ENCODE data around the gene PTPN11.
"Not testable (repeated sequence)": the region's sequence is repeated elsewhere in the genome, so short reads cannot be mapped to it uniquely, and the experiment has no call there.

The PTPN11 gene

DNA sequence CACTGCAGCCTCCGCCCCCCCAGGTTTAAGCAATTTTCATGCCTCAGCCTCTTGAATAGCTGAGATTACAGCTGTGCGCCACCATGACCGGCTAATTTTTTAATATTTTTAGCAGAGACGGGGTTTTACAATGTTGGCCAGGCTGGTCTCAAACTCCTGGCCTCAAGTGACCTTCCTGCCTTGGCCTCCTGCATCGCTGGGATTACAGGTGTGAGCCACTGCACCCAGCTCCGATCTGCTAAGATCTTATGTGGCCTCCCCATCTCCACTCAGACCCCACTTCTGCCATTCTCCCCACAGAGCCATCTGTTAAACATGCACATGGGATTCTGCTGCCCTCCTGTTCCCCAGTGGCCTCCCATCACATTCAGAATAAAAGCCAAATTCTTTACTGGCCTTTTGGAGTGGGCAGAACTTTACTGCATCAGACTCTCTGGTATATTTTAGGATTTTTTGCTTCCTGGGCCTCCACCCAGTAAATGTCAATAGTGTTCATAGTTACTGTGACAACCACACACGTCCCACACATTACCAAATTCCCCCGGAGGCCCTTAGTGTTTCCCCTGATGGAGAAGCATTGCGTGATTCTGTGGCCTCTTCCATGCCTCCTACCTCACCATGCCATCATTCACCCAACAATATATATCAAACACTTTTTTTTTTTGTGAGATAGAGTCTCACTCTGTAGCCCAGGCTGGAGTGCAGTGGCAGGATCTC lies 96.3 kb downstream of the PTPN11 start:
- no peak for DNase-seq (ENCODE audit: low read depth in 2 of 2)

DNA sequence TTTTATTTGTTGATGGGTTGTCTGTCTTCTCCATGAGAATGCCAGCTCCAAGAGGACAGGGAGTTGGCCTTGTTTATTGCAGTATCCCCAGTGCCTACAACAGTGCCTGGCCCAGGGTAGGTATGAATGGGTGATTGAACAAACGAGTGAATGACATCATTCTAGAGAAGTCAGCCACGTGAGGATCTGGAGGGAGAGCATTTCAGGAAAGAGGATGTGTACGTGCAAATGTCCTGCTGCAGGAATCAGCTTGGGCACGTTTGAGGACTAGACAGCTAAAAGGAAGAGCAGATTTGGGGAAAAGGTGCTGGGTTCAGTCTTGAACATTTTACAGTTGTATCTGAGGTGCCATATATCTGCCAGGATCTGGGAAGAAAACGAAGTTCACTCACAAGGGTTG lies 97.1 kb downstream of the PTPN11 start:
- no peak for DNase-seq (ENCODE audit: low read depth in 2 of 2)

DNA sequence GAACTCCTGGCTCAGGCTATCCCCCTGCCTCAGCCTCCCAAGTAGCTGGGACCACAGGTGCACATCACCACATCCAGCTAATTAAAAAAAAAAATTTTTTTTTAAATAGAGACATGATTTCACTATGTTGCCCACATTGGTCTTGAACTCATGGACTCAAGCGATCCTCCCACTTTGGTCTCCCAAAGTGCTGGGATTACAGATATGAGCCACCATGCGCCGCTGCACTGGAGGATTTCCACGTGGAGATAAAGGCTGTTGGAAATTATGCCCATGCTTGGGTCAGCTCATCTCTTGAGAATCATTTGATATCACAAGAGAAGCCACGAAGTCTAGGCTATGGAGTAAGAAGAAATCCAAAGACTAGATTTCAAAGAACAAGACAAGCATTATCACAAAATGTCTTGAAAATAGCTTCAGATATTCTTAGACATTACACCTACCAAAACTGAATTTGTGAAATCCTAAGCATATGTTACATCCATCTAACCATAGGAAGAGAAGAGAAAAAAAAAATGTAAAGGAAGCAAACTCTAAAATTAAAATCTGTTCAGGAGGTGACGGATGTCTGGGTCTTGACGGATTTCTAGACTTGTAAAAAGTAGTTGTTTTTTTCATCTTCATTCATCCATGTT lies 99.1 kb downstream of the PTPN11 start:
- DNase-seq (ENCODE audit: low read depth in 2 of 2): no peak

DNA sequence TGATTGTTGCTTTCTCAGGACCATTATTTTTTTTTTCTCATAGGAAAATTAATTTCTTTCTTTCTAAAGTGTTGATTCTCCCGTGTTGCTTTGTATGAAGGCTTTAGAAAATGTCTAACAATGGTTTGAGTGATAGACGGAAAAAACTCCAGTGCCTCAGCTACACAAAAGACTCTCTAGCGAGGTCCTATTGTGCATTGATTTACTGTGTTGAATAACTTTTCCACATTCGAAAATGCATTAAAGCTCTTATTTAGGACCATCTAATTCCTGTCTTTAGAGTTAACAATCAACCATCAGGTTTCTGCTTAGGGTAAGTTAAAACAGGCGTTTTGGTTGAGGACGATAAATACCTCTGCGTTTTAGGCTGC lies 99.6 kb downstream of the PTPN11 start:
- no peak for DNase-seq (ENCODE audit: low read depth in 2 of 2)

DNA sequence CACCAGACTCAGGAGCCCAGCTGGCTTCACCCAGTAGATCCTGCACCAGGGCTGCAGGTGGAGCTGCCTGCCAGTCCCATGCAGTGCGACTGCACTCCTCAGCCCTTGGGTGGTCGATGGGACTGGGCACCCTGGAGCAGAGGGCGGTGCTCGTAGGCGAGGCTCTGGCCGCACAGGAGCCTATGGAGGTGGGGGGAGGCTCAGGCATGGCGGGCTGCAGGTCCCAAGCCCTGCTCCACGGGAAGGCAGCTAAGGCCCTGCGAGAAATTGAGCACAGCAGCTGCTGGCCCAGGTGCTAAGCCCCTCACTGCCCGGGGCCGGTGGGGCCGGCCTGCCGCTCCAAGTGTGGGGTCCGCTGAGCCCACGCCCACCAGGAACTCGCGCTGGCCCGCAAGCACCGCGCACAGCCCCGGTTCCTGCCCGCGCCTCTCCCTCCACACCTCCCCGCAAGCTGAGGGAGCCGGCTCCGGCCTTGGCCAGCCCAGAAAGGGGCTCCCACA lies 101.1 kb downstream of the PTPN11 start:
- DNase-seq (ENCODE audit: low read depth in 2 of 2): not testable (repeated sequence)

DNA sequence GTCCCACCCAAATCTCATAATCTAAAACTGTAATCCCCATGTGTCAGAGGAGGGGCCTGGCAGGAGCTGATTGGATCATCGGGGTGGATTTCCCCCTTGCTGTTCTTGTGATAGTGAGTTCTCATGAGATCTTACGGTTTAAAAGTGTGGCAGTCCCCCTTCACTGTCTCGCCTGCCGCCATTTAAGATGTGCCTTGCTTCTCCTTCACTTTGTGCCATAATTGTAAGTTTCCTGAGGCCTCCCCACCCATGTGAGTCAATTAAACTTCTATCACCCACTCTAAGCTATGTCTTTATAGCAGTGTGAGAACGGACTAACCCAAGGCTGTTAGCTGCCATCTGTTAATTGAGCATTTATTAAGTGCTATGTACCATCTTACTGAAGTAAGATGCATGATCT lies 105.1 kb downstream of the PTPN11 start:
- DNase-seq (ENCODE audit: low read depth in 2 of 2): no peak

DNA sequence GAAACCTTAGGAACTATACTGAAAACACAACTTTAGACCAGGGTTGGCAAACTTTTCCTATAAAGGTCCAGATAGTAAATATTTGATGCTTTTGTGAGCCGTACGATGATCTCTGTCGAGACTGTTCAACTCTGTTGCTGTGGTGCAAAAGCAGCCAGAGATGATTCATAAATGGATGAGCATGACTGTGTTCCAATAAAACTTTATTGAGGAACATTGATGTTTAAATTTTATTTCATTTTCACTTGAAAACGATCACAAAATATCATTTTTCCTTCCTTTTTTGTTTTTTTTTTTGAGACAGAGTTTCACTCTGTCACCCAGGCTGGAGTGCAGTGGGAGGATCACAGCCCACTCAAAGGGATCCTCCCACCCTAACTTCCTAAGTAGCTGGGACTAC lies 105.5 kb downstream of the PTPN11 start:
- DNase-seq (ENCODE audit: low read depth in 2 of 2): no peak

DNA sequence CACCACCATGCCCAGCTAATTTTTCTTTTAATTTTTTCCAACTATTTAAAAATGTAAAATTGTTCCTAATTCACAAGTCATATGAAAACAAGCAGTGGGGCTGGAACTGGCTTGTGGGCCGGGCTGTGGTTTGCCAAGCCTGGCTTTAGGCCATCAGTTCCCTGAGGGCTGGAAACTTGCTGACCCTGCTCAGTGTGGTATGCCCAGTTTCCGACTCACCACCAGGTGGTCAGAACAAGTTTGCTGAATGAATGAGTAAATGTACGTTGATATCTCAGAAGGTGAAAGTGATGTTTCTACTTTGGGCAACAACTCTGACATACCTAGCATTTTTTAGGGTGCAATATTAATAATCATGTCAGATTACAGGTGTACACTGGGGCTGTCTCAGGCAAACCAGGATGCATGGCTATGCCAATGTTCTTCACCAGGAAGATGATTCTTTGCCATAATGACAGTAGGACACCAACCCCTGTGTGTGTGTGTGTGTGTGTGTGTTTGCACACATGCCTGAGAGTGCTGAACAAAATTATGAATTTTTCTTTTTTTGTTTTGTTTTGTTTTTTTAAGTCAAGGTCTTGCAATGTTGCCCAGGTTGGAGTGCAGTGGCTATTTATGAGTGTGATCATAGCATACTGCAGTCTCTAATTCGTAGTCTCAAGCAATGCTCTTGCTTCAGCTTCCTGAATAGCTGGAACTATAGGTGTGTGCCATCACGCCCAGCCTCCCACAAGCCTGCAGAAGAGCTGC lies 106.1 kb downstream of the PTPN11 start:
- no peak for DNase-seq (ENCODE audit: low read depth in 2 of 2)

DNA sequence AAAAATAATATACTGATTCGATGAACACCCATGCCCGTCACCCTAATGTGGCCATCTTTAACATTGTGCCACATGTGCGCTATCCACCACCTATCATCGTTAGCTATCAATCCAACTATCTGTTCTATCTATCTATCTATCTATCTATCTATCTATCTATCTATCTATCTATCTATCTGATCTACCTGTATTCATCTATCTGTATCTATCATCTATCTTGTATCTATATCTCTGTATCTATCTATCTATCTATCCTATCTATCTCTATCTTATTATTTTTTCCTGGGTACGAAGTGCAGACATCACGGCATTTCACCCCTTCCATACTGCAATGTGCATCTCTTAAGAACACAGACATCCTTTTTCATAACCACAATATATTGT lies 106.7 kb downstream of the PTPN11 start:
- DNase-seq (ENCODE audit: low read depth in 2 of 2): no peak

DNA sequence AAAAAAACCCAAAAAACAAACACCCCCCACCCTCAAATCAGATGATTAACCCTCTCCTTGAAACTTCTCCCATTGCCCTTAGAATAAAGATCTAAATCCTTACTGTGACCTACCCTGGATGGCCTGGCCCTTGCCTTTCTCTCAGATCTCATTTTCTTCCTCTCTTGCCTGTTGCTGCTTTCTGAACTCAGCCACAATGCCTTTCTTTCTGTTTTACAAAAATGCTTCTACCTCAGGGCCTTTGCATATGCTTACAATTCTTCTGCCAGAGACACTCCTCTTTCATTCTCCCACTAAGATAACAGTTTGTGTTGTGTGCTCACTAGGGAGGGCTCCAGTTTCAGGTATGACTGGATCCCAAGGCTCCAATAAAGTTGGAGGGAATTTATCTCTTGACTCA lies 108.3 kb downstream of the PTPN11 start:
- DNase-seq (ENCODE audit: low read depth in 2 of 2): no peak

DNA sequence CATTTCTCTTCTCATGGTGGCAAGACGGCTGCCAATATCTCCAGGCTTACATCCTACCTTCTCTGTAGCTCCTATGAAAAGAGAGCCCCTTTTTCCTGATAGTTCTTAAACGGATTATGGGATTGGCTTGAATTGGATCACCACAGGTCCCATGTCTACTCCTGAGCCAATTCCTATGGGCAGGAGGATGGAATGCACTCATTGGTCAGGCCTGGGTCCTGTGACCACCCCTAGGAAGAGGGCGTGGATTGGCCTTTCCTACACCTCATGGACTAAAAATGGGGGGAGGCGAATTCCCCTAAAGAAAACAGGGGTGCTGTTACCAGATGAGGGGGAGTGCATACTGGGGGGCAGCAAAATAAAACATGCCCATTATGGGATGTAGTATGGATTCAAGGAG lies 108.8 kb downstream of the PTPN11 start:
- no peak for DNase-seq (ENCODE audit: low read depth in 2 of 2)

DNA sequence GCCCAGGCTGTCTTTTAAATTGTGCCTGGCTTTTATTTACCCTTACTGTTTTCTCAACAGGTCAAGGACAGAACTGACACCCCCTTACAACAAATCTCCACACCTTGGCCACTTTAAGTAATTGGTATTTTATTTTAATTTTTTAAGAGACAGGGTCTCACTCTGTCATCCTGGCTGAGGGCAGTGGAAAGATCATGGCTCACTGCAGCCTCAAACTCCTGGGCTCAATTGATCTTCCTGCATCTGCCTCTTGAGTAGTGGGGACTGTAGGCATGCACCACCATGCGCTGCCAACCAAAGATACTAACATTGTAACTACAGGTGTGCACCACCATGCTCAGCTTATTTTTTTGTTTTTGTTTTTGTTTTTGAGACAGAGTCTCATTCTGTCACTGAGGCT lies 109.8 kb downstream of the PTPN11 start:
- DNase-seq (ENCODE audit: low read depth in 2 of 2): no peak

DNA sequence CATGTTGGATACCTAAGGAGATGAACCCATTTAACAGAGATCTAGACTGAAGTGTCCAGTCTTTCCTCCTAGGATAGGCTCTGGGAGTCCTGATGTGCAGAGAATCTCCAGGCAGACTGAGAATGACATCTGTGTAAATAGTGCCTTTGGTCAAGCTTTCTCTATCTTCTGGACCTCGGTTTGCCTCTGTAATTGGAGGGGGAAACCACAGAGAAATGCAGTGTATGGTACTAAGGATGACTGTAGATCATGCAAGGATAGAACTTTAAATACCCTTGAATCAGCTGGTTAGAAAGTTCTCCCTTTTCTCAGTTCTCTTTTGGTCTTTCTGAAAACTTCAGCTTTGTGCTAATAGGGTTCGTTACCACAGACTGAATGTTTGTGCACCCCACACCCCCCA lies 112.2 kb downstream of the PTPN11 start:
- DNase-seq (ENCODE audit: low read depth in 2 of 2): no peak

DNA sequence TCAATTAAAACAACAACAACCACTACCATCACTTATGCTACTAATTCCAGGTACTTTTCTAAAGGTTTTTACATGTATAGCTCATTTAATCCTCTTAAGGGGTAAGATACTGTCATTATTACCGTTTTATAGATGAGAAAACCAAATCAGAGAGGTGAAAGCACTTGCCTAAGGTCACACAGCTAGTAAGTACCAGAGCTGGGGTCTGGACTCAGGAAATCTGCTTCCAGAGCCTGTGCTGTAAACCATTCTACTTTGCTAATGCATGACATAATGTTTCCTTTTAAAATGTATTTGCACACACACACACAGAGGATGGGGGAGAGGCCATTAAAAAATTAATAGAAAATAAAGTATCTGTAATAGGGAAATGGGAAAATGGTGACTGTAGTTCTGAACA lies 113.4 kb downstream of the PTPN11 start:
- DNase-seq (ENCODE audit: low read depth in 2 of 2): no peak

DNA sequence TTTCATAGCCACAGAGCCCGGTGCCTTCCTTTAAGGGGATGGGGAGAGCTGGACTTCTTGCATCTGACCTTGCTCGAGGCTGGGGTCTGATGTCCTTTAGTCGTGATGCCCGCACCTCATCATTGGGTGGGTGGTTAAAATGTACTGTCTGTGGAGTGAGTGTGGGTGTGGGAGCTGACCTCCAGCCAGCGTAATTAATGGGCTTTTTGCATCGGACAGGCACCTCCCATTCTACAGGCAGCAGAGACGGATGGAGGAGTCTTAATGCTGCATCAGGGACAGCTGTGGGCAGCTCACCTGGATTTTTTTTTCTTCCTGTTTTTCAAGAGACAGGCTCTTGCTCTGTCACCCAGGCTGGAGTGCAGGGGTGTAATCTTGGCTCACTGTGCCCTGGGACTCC lies 114.8 kb downstream of the PTPN11 start:
- no peak for DNase-seq (ENCODE audit: low read depth in 2 of 2)

DNA sequence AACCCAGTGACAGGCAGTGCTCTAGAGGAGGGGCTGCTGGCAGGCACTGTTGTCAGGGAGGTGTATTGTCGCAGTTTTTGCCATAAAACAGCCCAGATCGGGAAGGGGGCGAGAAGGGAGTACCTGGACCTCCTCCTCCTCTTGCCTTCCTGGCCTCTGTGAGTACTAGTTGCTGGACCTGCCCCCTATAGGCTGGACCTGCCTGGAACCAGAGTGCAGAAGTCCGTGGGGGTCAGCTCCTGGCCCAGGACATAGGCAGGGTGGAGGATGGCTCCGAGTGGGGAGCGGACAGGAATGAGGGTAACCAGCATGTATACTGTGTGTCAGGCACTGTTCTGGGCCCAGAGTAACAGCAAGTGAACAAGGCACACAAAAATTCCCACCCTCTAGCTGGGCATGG lies 116.3 kb downstream of the PTPN11 start:
- DNase-seq (ENCODE audit: low read depth in 2 of 2): no peak

DNA sequence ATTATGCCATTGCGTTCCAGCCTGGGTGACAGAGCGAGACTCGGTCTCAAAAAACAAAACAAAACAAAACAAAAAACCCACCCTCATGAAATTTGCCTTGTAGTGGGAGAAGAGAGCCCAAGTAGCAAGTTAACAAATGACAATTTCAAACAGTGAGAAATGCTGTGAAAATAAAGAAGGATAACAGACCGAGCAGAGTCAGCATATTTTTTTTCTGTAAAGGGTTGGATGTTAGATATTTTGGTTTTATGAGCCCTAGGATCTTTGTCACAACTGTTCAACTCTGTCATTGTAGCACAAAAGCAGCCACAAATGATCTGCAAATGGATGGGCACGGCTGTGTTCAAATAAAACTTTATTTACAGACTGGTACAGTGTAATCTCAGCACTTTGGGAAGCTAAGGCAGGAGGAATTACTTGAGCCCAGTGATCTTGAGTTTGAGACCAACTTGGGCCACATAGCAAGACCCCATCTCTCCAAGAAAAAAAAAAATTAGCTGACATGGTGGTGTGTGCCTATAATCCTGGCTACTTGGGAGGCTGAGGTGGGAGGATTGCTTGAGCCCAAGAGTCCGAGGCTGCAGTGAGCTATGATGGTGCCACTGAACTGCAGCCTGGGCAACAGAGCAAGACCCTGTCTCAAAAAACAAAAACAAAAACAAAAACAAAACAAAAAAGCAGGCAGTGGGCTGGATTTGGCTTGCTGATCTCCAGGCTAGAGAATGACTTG lies 117.1 kb downstream of the PTPN11 start:
- DNase-seq (ENCODE audit: low read depth in 2 of 2): no peak

DNA sequence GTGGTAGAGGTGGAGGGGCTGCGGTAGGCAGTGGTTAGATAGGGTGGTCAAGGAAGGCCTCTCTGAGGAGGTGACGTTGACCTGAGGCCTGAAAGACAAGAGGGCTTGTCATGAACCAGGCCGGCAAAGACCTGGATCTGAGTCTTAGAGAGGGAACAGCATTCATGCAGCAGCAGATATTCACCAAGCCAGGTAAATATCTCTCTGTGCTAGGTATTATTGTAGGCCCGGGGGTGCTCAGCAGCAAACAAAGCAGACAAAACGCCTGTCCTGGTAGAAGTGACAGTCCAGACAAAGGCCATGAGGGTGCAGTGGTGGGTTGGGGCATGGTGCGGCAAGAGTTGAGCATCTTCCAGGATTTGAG lies 117.6 kb downstream of the PTPN11 start:
- DNase-seq (ENCODE audit: low read depth in 2 of 2): no peak

DNA sequence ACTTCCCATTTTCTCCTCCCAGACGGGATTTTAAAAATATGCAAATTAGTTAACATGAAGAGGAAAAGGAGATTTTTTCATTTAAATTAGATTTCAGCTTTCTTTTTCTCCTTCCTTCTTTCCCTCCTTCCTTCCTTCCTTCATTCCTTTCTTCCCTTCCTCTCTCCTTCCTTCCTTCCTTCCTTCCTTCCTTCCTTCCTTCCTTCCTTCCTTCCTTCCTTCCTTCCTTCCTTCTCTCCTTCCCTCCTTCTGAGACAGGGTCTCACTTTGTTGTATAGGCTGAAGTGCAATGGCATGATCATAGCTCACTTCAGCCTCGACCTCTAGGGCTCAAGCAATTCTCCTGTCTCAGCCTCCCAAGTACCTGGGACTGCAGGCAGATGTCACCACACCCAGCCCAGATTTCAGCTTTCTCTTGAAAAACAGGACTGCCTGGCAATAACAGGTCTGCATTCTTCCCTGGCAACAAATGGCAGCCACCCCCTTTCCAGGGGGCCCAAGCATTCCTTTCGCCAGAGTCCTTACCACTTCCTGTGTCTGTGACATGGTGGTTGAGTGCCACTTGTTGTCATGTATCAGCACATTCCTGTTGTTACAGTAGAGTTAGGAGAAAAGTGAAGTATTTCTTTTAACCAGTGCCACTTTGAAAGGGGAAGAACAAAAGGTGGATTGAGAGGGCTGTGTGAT lies 119.1 kb downstream of the PTPN11 start:
- DNase-seq (ENCODE audit: low read depth in 2 of 2): no peak

DNA sequence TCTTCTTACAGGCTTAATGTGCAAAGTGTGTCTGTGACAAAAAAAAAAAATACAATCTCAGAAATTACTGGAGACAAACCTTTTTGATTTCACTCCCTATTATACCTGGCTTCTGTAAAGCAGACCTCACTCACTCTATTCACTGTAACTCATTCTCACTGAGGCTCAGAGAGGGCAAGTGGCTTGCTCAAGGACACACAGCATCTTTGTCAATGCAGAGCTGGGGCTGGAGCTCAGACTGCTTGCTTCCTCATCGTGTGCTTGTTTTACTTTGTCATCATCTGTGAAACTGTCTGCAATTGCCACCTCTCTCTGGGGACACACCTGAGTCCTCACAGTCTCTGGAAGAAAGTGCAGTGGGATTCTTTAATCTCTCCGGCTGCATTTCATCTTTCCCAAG lies 120.0 kb downstream of the PTPN11 start:
- no peak for DNase-seq (ENCODE audit: low read depth in 2 of 2)

DNA sequence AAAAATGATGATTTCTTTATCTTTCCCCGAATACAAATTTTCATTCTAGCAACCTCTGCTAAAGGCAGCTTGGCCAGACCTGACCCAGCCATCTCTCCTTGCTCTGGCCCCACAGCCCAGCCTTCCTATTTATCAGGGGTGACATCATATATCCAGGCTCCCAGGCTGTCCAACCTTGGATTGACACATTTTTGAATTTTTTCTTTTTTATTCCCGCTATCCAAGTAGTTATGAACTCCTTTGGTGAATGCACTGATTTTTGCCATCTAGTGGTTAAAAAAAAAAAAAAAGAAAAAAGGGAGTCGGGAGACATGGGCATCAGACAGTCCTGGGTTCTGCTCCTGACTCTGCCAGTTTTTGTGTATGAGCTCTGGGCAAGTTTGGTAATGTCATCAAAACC lies 120.5 kb downstream of the PTPN11 start:
- DNase-seq (ENCODE audit: low read depth in 2 of 2): no peak

DNA sequence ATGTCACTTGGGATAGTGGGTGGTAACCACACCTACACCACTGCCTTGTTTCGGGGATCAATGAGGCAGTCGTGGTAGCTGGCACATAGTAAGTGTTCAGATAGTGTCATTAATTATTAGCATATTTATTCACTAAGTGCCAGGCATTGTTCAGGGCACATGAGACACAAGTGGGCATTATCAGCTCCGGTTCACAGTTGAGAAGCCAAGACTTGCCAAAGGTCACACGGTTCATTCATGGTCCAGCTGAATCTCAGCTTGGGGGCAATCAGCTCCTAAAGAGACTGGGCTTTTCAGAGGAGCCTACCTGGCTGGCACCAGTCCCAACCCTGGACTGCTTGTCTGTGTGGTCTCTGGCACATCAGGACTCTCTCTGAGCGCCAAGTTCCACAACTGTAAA lies 121.3 kb downstream of the PTPN11 start:
- no peak for DNase-seq (ENCODE audit: low read depth in 2 of 2)
